GM21526 (cell line): ENCODE results near the gene RASA2.
"Not testable (repeated sequence)": the region's sequence is repeated elsewhere in the genome, so short reads cannot be mapped to it uniquely, and the experiment has no call there.

Source experiments
- ATAC-seq: cut with Tn5 transposase; IDR thresholded peaks from one replicate; pipeline ENCODE4 v1.9.1; 2021; ENCODE audit warnings: moderate library complexity; ENCODE audit not compliant: unreplicated experiment, low FRiP score

Gene RASA2

GRCh38 chr3:141529256-141529655 lies 42.4 kb downstream of the RASA2 start:
- no peak for ATAC-seq

GRCh38 chr3:141529717-141530414 lies 43.0 kb downstream of the RASA2 start:
- ATAC-seq: no peak

GRCh38 chr3:141530415-141530768 lies 43.6 kb downstream of the RASA2 start:
- no peak for ATAC-seq

GRCh38 chr3:141532609-141533008 lies 45.8 kb downstream of the RASA2 start:
- no peak for ATAC-seq

DNA sequence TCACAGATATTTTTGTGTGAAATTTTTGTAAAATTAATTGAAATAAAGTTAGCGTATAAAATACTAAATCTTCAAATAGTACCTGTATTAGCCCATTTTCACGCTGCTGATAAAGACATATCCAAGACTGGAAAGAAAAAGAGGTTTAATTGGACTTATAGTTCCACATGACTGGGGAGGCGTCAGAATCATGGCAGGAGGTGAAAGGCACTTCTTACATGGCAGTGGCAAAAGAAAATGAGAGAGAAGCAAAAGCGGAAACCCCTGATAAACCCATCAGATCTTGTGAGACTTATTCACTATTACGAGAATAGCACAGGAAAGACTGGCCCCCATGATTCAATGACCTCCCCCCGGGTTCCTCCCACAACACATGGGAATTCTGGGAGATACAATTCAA lies 49.2 kb downstream of the RASA2 start:
- not testable (repeated sequence) for ATAC-seq

- ATAC-seq: no peak
These were observed 51.0 kb downstream of the RASA2 start for GRCh38 chr3:141537856-141538255.

GRCh38 chr3:141538568-141539240 lies 51.9 kb downstream of the RASA2 start:
- ATAC-seq: no peak

- no peak for ATAC-seq
These were observed 52.8 kb downstream of the RASA2 start for GRCh38 chr3:141539431-141540187.

- ATAC-seq: no peak
These were observed 53.7 kb downstream of the RASA2 start for GRCh38 chr3:141540531-141540930.

- no peak for ATAC-seq
These were observed 55.6 kb downstream of the RASA2 start for GRCh38 chr3:141542202-141542969.

DNA sequence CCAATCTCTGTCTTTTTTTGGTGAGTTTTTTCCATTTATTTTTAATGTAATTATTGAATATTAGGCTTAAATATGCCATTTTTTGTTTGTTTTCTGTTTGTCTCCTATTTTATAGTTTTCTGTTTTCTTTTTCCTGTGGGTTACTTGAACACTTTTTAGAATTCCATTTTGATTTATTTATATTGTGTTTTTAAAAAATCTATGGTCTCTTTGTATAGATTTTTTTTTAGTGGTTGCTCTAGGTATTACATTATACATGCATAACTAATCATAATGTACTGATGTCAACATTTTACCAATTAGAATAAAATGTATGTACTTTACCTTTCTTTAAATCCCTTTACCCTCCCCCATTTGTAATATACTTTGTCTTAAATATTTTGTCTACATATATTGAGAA lies 56.2 kb downstream of the RASA2 start:
- no peak for ATAC-seq

GRCh38 chr3:141544697-141545096 lies 57.9 kb downstream of the RASA2 start:
- no peak for ATAC-seq

DNA sequence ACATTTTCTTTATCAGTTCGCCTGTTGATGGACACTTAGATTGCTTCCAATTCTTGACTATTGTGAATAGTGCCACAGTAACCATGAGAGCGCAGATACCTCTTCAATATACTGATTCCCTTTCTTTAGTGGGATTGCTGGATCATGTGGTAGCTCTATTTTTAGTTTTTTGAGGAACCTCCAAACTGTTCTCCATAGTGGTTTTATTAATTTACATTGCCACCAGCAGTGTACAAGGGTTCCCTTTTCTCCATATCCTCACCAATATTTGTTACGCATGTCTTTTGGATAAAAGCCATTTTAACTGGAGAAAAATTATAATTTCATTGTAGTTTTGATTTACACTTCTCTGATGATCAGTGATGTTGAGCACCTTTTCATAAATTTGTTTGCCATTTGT lies 59.3 kb downstream of the RASA2 start:
- no peak for ATAC-seq

DNA sequence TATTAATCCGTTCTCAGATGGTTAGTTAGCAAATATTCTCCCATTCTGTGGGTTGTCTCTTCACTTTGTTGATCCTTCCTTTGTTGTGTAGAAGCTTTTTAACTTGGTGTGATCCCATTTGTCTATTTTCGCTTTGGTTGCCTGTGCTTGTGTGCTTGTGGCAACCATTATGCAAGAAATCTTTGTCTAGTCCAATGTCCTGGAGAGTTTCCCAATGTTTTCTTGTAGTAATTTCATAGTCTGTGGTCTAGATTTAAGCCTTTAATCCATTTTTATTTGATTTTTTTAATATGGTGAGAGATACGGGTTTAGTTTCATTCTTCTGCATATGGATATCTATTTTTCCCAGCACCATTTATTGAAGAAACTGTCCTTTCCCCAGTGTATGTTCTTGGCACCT lies 59.8 kb downstream of the RASA2 start:
- no peak for ATAC-seq

DNA sequence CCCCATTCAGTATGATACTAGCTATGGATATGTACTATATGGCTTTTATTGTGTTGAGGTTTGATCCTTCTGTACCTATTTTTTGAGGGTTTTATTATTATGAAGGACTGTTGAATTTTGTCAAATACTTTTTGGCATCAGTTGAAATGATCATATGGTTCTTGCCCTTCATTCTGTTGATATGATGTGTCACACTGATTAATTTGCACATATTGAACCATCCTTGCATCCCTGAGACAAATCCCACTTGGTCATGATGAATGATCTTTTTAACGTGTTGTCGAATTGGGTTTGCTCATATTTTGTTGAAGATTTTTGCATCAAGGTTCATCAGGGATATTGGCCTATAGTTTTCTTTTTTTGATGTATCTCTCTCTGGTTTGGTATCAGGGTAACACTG lies 61.0 kb downstream of the RASA2 start:
- ATAC-seq: no peak

GRCh38 chr3:141550926-141551665 lies 64.3 kb downstream of the RASA2 start:
- no peak for ATAC-seq

DNA sequence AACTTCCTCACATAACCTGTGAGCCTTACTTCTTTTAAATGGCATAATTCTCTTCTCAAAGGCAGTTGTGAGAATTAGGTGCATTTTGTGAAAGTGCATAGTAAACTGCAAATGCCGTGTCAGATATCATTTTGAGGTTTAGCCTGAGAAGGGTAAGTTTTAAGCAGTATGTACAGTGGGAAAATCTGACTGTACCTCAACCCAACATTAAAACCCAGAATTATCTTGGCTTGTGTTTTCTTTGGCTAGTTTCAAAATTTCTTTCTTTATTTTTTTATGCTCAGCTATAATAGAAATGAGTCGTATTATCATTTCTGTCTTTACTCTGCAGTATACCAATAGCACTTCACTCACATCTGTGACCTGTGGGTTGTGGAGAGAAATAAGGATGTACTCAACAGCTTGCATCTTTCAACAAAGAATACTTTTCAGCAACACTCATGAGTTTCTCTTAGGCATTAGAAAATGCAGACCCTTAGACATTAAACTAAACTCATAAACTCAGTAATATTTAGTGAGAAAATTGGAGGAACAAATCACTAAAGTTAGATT lies 65.7 kb downstream of the RASA2 start:
- ATAC-seq: no peak

DNA sequence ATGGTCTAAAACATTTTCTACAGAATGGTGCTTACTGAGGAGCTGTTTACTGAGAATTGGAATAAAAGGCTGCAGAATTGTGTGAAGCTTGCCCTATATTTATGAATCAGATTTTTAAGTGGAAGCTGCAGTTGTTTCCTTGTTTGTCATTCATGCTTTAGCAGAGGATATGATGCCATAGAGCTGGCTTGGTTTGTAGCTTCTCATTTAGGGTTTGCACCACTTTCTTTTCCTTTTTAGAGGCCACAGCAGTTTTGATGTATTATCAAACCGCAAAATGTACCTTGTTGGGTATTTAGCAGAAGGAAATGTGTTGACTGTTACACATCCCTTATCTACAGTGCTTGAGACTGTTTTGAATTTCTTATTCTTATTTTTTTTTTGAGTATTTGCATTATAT lies 66.2 kb downstream of the RASA2 start:
- no peak for ATAC-seq

DNA sequence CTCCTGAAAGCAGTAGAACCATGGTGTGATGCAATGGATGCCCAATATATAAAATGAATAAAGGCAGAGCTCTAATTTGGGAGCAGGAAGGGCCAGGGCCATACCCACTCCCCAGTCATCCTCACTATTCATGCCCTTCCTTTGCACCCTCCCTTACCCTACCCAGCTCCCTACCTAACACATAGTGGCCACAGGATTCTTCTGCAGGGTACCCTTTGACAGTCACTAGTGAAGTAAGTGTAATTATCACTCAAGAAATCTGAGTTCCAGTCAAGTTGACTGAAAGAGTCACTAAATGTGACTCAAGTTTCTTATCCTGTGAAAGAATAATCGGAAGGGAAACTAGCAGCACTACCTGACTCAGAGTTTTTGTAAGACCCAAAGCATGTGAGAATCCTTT lies 69.2 kb downstream of the RASA2 start:
- no peak for ATAC-seq
